PFSK-1 (cell line): ENCODE data around the gene PPM1B.

Experiments used
- POLR2AphosphoS5 ChIP-seq: IDR thresholded peaks from 2 replicates; pipeline ENCODE4 v1.6.1; 2012; ENCODE audit warnings: low read depth, mild to moderate bottlenecking, control low read depth, low read length, moderate library complexity
- SIN3A ChIP-seq: IDR thresholded peaks from 2 replicates; pipeline ENCODE4 v1.6.1; 2012; ENCODE audit warnings: mild to moderate bottlenecking, low read length, moderate library complexity, borderline replicate concordance; ENCODE audit not compliant: insufficient read depth

DNA sequence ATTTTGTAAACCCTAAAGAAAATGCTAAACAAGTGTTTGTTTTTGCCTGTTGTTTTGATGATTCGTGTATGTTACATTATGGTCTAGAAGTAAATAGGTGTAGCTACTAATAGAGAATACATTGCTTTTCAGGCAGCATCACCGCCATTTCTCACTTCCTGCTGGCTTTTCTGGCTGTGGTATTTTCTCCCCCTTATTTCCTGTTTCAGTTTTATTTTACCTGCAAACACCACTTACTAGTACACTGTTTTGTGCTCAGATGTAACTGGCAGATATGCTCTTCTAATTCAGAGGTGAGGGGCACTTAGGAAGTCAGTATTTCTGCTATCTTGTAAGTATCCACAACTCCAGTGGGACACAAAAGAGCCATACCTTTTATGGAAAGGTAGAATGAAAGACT is 68.5 kb downstream of the PPM1B start:
- TF ChIP-seq SIN3A (no peak), POLR2AphosphoS5 (no peak)
